Gastrocnemius medialis (tissue), 4 donors: ENCODE results near the gene DNAH2.

ENCODE experiments used
- CTCF ChIP-seq, 5 experiments: fragments of 450-650 bp in 3 of 5; fragments of 200-600 bp in 2 of 5; sonication (generic) in 2 of 5; IDR thresholded peaks in 4 of 5; conservative IDR thresholded peaks in 1 of 5; 1 replicate in 4 of 5; 2 replicates in 1 of 5; pipeline ENCODE4 v1.5.1; 2016 to 2019; ENCODE audit warnings: antibody characterized with exemption in 5 of 5, mild to moderate bottlenecking in 3 of 5, moderate library complexity in 3 of 5
- POLR2A ChIP-seq, 2 donors: fragments of 450-650 bp; IDR thresholded peaks; one replicate each; pipeline ENCODE4 v1.6.1; 2017; ENCODE audit warnings: antibody characterized with exemption in 2 of 2, mild to moderate bottlenecking in 2 of 2, moderate library complexity in 2 of 2

GRCh38 chr17:7744416-7744815, 26.9 kb downstream of the DNAH2 start:
- TF ChIP-seq CTCF (IDR thresholded peaks at IDR 0.05 in 4 of 5, conservative IDR thresholded peaks at IDR 0.05 in 1 of 5) (no peak), POLR2A (IDR thresholded peaks at IDR 0.05) (no peak)
